Measurements from ENCODE around the gene ADI1.

ADI1 gene

DNA sequence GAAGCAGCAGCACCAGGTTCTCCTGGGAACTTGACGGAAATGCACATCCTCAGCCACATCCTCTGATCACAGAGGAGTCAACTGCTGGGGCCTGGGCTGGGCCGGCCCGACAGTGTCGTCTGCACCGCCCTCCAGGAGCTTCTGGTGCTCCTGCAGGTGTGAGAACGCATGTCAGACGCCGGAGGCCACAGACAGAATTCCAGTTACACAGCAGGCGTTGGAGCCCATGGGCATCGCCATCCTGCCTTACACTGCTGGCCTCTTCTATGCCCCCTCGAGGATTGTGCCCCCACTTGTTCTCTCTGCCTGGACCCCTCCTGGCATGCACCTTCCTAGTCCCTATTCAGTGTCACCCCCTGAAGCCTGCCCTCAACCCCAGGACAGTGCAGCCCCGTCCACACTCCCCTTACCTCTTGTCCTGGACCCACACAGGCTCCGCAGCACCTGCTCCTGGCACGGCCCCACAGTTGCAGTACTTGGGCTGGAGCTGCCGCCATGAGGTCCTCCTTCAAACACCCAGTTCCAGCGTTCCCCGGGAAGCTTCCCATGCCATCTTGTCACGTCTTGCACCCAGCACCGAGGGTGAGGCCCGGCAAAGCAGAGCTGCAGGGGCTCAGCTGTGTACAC lies 37.5 kb downstream of the ADI1 start:
- H3K9ac ChIP-seq, result no peak overlapping the region
- H2AFZ ChIP-seq (ENCODE audit: low read depth), result no peak overlapping the region
- no peak overlapping the region for H3K4me2 ChIP-seq
- no peaks in the 10 kb centered on the region for H3K4me1 ChIP-seq (ENCODE audit: low read depth, poor library complexity, severe bottlenecking)
- no peak for TF ChIP-seq CTCF (conservative IDR thresholded peaks at IDR 0.05; ENCODE audit: low read depth, low read length)
- H3K27ac ChIP-seq, result no peak overlapping the region
- no peak overlapping the region for H3K4me3 ChIP-seq (IDR thresholded peaks at IDR 0.05; ENCODE audit: insufficient read depth, low read depth, low read length)
- no peaks in the 10 kb centered on the region for H3K36me3 ChIP-seq (ENCODE audit: insufficient read depth)
- no peaks in the 10 kb centered on the region for H3K27me3 ChIP-seq (ENCODE audit: insufficient read depth, low read depth)
- H3K79me2 ChIP-seq (ENCODE audit: insufficient read depth, low read depth), result no peaks in the 10 kb centered on the region
- H4K20me1 ChIP-seq (ENCODE audit: insufficient read depth), result no peaks in the 10 kb centered on the region

- no peaks in the 10 kb centered on the region for H4K20me1 ChIP-seq (ENCODE audit: insufficient read depth)
- H3K4me2 ChIP-seq, result no peak overlapping the region
- no peak overlapping the region for H2AFZ ChIP-seq (ENCODE audit: low read depth)
- no peaks in the 10 kb centered on the region for H3K27me3 ChIP-seq (ENCODE audit: insufficient read depth, low read depth)
- H3K36me3 ChIP-seq (ENCODE audit: insufficient read depth), result no peaks in the 10 kb centered on the region
- H3K4me3 ChIP-seq (IDR thresholded peaks at IDR 0.05; ENCODE audit: insufficient read depth, low read depth, low read length), result no peak overlapping the region
- H3K79me2 ChIP-seq (ENCODE audit: insufficient read depth, low read depth), result no peaks in the 10 kb centered on the region
- TF ChIP-seq CTCF (conservative IDR thresholded peaks at IDR 0.05; ENCODE audit: low read depth, low read length), result no peak
- H3K27ac ChIP-seq, result no peak overlapping the region
- H3K9ac ChIP-seq, result no peak overlapping the region
- H3K4me1 ChIP-seq (ENCODE audit: low read depth, poor library complexity, severe bottlenecking), result no peaks in the 10 kb centered on the region
These were observed 38.3 kb downstream of the ADI1 start for GRCh38 chr2:3481011-3481400.

DNA sequence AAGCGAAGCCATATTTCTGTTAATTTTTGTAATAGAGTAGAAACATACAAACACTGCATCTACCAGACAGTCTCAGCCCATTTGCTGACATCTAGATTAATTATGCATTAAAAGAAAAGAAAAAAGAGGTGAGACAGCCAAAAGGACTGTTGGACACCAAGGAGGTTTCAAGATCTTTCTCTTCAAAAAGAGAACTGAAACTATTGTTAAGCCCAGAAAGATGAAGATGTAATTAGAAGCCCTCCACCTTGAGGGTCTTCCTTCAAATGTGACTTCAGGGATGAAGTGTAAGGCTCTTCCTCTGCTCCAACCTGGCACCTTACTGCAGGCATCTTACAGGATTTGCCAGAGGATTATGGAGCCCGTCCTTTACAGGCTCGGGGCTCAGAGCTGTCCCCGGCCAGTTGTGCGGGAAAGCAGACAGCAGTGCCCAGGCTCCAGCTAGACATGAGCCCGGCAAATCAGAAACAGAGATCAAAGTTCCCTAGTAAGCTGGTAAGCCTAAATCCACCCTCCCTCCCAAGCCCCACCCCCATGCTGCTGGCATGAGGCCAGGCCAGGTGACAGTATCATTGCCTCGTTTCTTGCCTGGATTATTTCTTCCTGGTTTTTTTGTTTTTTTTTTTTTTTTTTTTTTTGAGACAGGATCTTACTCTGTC lies 38.9 kb downstream of the ADI1 start:
- Histone ChIP-seq H3K27ac (no peak overlapping the region), H3K36me3 (ENCODE audit: insufficient read depth) (no peaks in the 10 kb centered on the region), H2AFZ (ENCODE audit: low read depth) (no peak overlapping the region), H3K4me3 (IDR thresholded peaks at IDR 0.05; ENCODE audit: insufficient read depth, low read depth, low read length) (no peak overlapping the region), H3K79me2 (ENCODE audit: insufficient read depth, low read depth) (no peaks in the 10 kb centered on the region), H3K4me2 (no peak overlapping the region), H3K27me3 (ENCODE audit: insufficient read depth, low read depth) (no peaks in the 10 kb centered on the region), H3K4me1 (ENCODE audit: low read depth, poor library complexity, severe bottlenecking) (no peaks in the 10 kb centered on the region), H3K9ac (no peak overlapping the region), H4K20me1 (ENCODE audit: insufficient read depth) (no peaks in the 10 kb centered on the region)
- TF ChIP-seq CTCF (conservative IDR thresholded peaks at IDR 0.05; ENCODE audit: low read depth, low read length), result no peak

DNA sequence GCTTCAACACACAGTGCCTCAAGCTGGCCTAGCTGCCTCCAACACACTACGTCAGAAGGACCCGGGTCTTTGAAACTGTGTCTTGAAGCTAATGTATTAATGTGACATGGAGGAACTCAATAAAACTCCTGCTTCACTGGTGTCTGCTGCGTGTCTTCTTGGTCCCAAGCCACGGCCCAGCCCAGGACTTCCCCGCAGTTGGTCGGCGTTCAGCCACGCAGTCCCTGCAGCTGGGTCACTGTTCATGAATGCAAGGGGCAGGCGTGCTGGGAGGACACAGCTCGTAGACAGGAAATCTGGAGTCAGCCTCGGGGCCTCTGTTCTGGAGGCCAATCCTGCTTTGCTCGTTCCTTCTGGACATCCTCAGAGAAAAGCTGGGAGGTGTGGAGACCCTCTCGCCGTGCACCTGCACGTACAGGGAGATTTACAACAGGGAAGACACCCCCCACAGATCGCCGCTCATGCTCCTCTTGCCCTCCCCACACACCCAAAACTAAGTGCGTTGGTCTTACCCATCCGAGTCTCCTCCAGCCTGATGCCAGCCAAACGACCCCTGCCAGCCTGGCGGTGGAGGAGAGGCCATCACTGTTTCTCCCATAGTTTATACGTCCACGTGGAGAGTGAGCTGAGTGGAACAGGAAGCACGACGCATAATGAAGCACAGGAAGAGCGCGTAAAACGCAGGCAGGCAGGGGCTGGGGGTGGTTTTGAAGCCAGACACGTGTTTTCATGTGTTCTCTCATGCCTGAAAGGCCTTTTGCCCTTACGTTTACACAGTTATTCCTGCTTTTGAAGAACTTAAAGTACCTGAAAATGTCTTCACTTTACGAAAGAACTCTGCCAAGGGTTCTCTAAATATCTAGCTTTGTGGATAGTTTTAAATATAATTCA lies 39.7 kb downstream of the ADI1 start:
- Histone ChIP-seq H3K4me2 (no peak overlapping the region), H3K4me1 (ENCODE audit: low read depth, poor library complexity, severe bottlenecking) (no peaks in the 10 kb centered on the region), H3K79me2 (ENCODE audit: insufficient read depth, low read depth) (no peaks in the 10 kb centered on the region), H3K27ac (no peak overlapping the region), H4K20me1 (ENCODE audit: insufficient read depth) (no peaks in the 10 kb centered on the region), H3K4me3 (IDR thresholded peaks at IDR 0.05; ENCODE audit: insufficient read depth, low read depth, low read length) (no peak overlapping the region), H3K36me3 (ENCODE audit: insufficient read depth) (no peaks in the 10 kb centered on the region), H3K27me3 (ENCODE audit: insufficient read depth, low read depth) (no peaks in the 10 kb centered on the region), H2AFZ (ENCODE audit: low read depth) (no peak overlapping the region), H3K9ac (no peak overlapping the region)
- TF ChIP-seq CTCF (conservative IDR thresholded peaks at IDR 0.05; ENCODE audit: low read depth, low read length), result no peak

Measured in KMS-11 (cell line).